Neural cell (in vitro differentiated cells): Measurements from ENCODE around the gene USP20. TPM values are rescaled to one million over a fixed set of nuclear protein-coding genes. Genes with fewer than 3 reads are reported as not detected.

Experiments
- H2AFZ ChIP-seq: fragments of 200-600, 300-800 bp; sonication (generic), shearing (Covaris generic); 2 replicates; pipeline ENCODE4 v1.6.0; 2014; ENCODE audit warnings: low read depth, mild to moderate bottlenecking, antibody characterized with exemption, low read length, moderate library complexity
- H3F3A ChIP-seq: fragments of 200-600 bp; shearing (Covaris generic); 2 replicates; pipeline ENCODE4 v1.6.1; 2016; ENCODE audit warnings: mild to moderate bottlenecking, moderate library complexity, mixed read lengths, antibody characterized with exemption, low read length; ENCODE audit not compliant: insufficient read depth, poor library complexity, severe bottlenecking
- H3K27ac ChIP-seq: fragments of 200-600, 300-800 bp; sonication (generic), shearing (Covaris generic); 2 replicates; pipeline ENCODE4 v1.5.1; 2014; ENCODE audit warnings: mild to moderate bottlenecking, low read length, moderate library complexity
- H3K27me3 ChIP-seq: fragments of 300-800, 200-600 bp; sonication (generic), shearing (Covaris generic); 2 replicates; pipeline ENCODE4 v1.6.0; 2014; ENCODE audit warnings: mild to moderate bottlenecking, low read depth, low read length, moderate library complexity; ENCODE audit not compliant: insufficient read depth
- H3K36me3 ChIP-seq: fragments of 300-800, 200-600 bp; sonication (generic), shearing (Covaris generic); 2 replicates; pipeline ENCODE4 v1.5.1; 2014; ENCODE audit warnings: mild to moderate bottlenecking, antibody characterized with exemption, low read length, moderate library complexity; ENCODE audit not compliant: insufficient read depth
- H3K4me2 ChIP-seq: fragments of 300-800, 200-600 bp; sonication (generic), shearing (Covaris generic); 2 replicates; pipeline ENCODE4 v1.6.0; 2014; ENCODE audit warnings: mild to moderate bottlenecking, low read length
- H3K4me3 ChIP-seq: fragments of 300-800, 200-600 bp; sonication (generic), shearing (Covaris generic); 2 replicates; pipeline ENCODE4 v1.5.1; 2014; ENCODE audit warnings: mild to moderate bottlenecking, low read length, moderate library complexity
- H3K79me2 ChIP-seq: fragments of 200-600 bp; shearing (Covaris generic); replicated peaks from 2 replicates; pipeline ENCODE4 v1.6.0; 2014; ENCODE audit warnings: mild to moderate bottlenecking, low read length, moderate library complexity; ENCODE audit not compliant: insufficient read depth
- H3K9ac ChIP-seq: fragments of 300-800, 200-600 bp; sonication (generic), shearing (Covaris generic); 2 replicates; pipeline ENCODE4 v1.6.1; 2016; ENCODE audit warnings: mild to moderate bottlenecking, low read length, mixed read lengths
- H3K9me2 ChIP-seq: fragments of 200-600 bp; shearing (Covaris generic); 2 replicates; pipeline ENCODE4 v1.6.1; 2016; ENCODE audit warnings: mild to moderate bottlenecking, low read length, mixed read lengths; ENCODE audit not compliant: insufficient read depth
- H3K9me3 ChIP-seq: fragments of 200-600, 300-800 bp; sonication (generic), shearing (Covaris generic); 2 replicates; pipeline ENCODE4 v1.6.1; 2016; ENCODE audit warnings: mild to moderate bottlenecking, mixed run types, low read length, moderate library complexity, mixed read lengths
- H4K20me1 ChIP-seq: fragments of 200-600 bp; shearing (Covaris generic); 2 replicates; pipeline ENCODE4 v1.6.1; 2016; ENCODE audit warnings: mild to moderate bottlenecking, mixed run types; ENCODE audit not compliant: insufficient read depth
- CTCF ChIP-seq: fragments of 450-650 bp; IDR thresholded peaks from 2 replicates; pipeline ENCODE4 v1.5.1; 2014; ENCODE audit warnings: antibody characterized with exemption, mild to moderate bottlenecking, moderate library complexity; ENCODE audit not compliant: poor library complexity, severe bottlenecking
- EP300 ChIP-seq: fragments of 450-650 bp; conservative IDR thresholded peaks from 2 replicates; pipeline ENCODE4 v1.6.1; 2014; ENCODE audit warnings: antibody characterized with exemption, mild to moderate bottlenecking, moderate library complexity; ENCODE audit not compliant: poor library complexity, severe bottlenecking
- EZH2 ChIP-seq: fragments of 200-600, 300-800 bp; shearing (Covaris generic), sonication (generic); IDR thresholded peaks from 2 replicates; pipeline ENCODE4 v1.6.1; 2014; ENCODE audit warnings: antibody characterized with exemption, low read length, borderline replicate concordance, mild to moderate bottlenecking; ENCODE audit not compliant: insufficient read depth, poor library complexity, severe bottlenecking
- MXI1 ChIP-seq: fragments of 450-650 bp; conservative IDR thresholded peaks from 2 replicates; pipeline ENCODE4 v1.6.1; 2014; ENCODE audit warnings: antibody characterized with exemption, mild to moderate bottlenecking; ENCODE audit not compliant: poor library complexity, severe bottlenecking
- POLR2AphosphoS5 ChIP-seq: IDR thresholded peaks from 2 replicates; pipeline ENCODE4 v1.6.1; 2012
- RAD21 ChIP-seq: fragments of 450-650 bp; conservative IDR thresholded peaks from 2 replicates; pipeline ENCODE4 v1.6.1; 2014; ENCODE audit warnings: antibody characterized with exemption, mild to moderate bottlenecking, moderate library complexity
- REST ChIP-seq: IDR thresholded peaks from 2 replicates; pipeline ENCODE4 v1.6.1; 2012; ENCODE audit warnings: borderline replicate concordance
- SMC3 ChIP-seq: fragments of 450-650 bp; conservative IDR thresholded peaks from 2 replicates; pipeline ENCODE4 v1.6.1; 2014; ENCODE audit warnings: antibody characterized with exemption, mild to moderate bottlenecking, moderate library complexity; ENCODE audit not compliant: poor library complexity
- TAF1 ChIP-seq: IDR thresholded peaks from 2 replicates; pipeline ENCODE4 v1.6.1; 2012; ENCODE audit warnings: low read depth
- polyA plus RNA-seq: library from polyadenylated mRNA; depleted of rRNA; stranded (reverse); fragments of >200 nt; gene quantifications from 2 replicates; pipeline ENCODE4 v1.2.3, GENCODE V29; 2014

Gene USP20
- polyA plus RNA-seq, 1 donor from 2014 or later = 39.8 TPM

- Histone ChIP-seq H4K20me1 (no peaks in the 10 kb centered on the region), H3K27ac (no peak overlapping the region), H3K9me3 (no peaks in the 10 kb centered on the region), H3K9ac (no peak overlapping the region), H3K4me3 (no peak overlapping the region), H3K9me2 (no peaks in the 10 kb centered on the region), H3K27me3 (no peaks in the 10 kb centered on the region), H3F3A (no peaks in the 10 kb centered on the region), H3K4me2 (no peak overlapping the region), H3K79me2 (no peaks in the 10 kb centered on the region), H3K36me3 (no peaks in the 10 kb centered on the region), H2AFZ (no peak overlapping the region)
- TF ChIP-seq EP300 (no peak), REST (no peak), POLR2AphosphoS5 (no peak), TAF1 (no peak), CTCF (no peak), MXI1 (no peak), RAD21 (no peak), EZH2 (no peak), SMC3 (no peak)
Observed at GRCh38 chr9:129873563-129874190, 38.4 kb downstream of the USP20 start.

GRCh38 chr9:129874261-129875101 lies 39.2 kb downstream of the USP20 start:
- Histone ChIP-seq H3K9me2 (no peaks in the 10 kb centered on the region), H3K9me3 (no peaks in the 10 kb centered on the region), H3K79me2 (no peaks in the 10 kb centered on the region), H3K4me3 (no peak overlapping the region), H3F3A (no peaks in the 10 kb centered on the region), H3K9ac (no peak overlapping the region), H4K20me1 (no peaks in the 10 kb centered on the region), H3K27ac (no peak overlapping the region), H3K4me2 (no peak overlapping the region), H3K36me3 (no peaks in the 10 kb centered on the region), H3K27me3 (no peaks in the 10 kb centered on the region), H2AFZ (no peak overlapping the region)
- no peak for TF ChIP-seq REST
- no peak for TF ChIP-seq EZH2
- TF ChIP-seq TAF1 = no peak
- TF ChIP-seq EP300 = no peak
- no peak for TF ChIP-seq POLR2AphosphoS5
- no peak for TF ChIP-seq CTCF
- no peak for TF ChIP-seq RAD21
- TF ChIP-seq MXI1 = no peak
- TF ChIP-seq SMC3 = no peak
